A549 (cell line): Measurements from ENCODE around the gene DEAF1. TPM values are rescaled to one million over a fixed set of nuclear protein-coding genes. Genes with fewer than 3 reads are reported as not detected.
A peak's percentile ranks its signal among the peaks of the same experiment; 100 is the strongest.
"Not testable (repeated sequence)": the region's sequence is repeated elsewhere in the genome, so short reads cannot be mapped to it uniquely, and the experiment has no call there.

ENCODE experiments used
- ATAC-seq, 2 experiments: fragments of 200-7000 bp in 1 of 2; fragments of >200 bp in 1 of 2; cut with Nextera tagmentation in 1 of 2; cut with Tn5 transposase in 1 of 2; 3 replicates each; pipeline versions ENCODE4 v1.8.0 to v1.9.1; 2018 to 2020; ENCODE audit warnings: mild to moderate bottlenecking in 1 of 2, moderate library complexity in 1 of 2
- CTCF ChIA-PET: fragments of 300-600 bp; sonication (Branson Sonifier 250); formaldehyde crosslinking; extraction: SDS; loops from one replicate; lab custom pipeline; 2021; ENCODE audit warnings: antibody characterized with exemption, inconsistent platforms; lab: Yijun Ruan, JAX
- POLR2A ChIA-PET: fragments of 350-600 bp; formaldehyde crosslinking; extraction: SDS; loops from one replicate; lab custom pipeline; 2021; ENCODE audit warnings: antibody characterized with exemption, inconsistent platforms; lab: Yijun Ruan, JAX
- DNase-seq, 2 experiments: peaks; one replicate each; pipeline versions ENCODE4 v3.0.0 to v3.0.0-alpha.2; 2011 to 2016; ENCODE audit warnings: low read depth in 1 of 2, low spot score in 1 of 2
- FAIRE-seq: peaks from 2 replicates; lab custom pipeline; 2011; peaks lifted over from hg19 to GRCh38; lab: Jason Lieb, UNC
- H3K27ac ChIP-seq, 2 experiments: fragments of >200 bp; sonication (Bioruptor Twin); formaldehyde crosslinking; 3 replicates each; pipeline ENCODE4 v1.5.1; 2016 to 2017
- H3K4me1 ChIP-seq: fragments of >200 bp; sonication (Bioruptor Twin); formaldehyde crosslinking; 3 replicates; pipeline ENCODE4 v1.6.1; 2016
- H3K4me2 ChIP-seq: fragments of >200 bp; sonication (Bioruptor Twin); formaldehyde crosslinking; 3 replicates; pipeline ENCODE4 v1.6.1; 2016
- H3K4me3 ChIP-seq: fragments of >200 bp; sonication (Bioruptor Twin); formaldehyde crosslinking; 3 replicates; pipeline ENCODE4 v1.5.1; 2016
- H3K9me3 ChIP-seq: fragments of >200 bp; sonication (Bioruptor Twin); formaldehyde crosslinking; 3 replicates; pipeline ENCODE4 v1.6.1; 2016
- CBX2 ChIP-seq: fragments of 200-600 bp; sonication (generic); IDR thresholded peaks from 2 replicates; pipeline ENCODE4 v1.6.1; 2016; ENCODE audit warnings: low read depth, mild to moderate bottlenecking, borderline replicate concordance
- CHD4 ChIP-seq: fragments of 200-600 bp; sonication (generic); IDR thresholded peaks from 2 replicates; pipeline ENCODE4 v1.6.1; 2016; ENCODE audit warnings: antibody characterized with exemption, mild to moderate bottlenecking, borderline replicate concordance
- FOSL2 ChIP-seq, 2 experiments: fragments of 450-650 bp in 1 of 2; fragments of >200 bp in 1 of 2; sonication (Bioruptor Twin) in 1 of 2; formaldehyde crosslinking; IDR thresholded peaks; 2 replicates each; pipeline versions ENCODE4 v1.5.0 to v1.6.1; 2016 to 2020; ENCODE audit warnings: mild to moderate bottlenecking in 1 of 2, moderate library complexity in 1 of 2
- HEYL ChIP-seq: fragments of 250-450 bp; sonication (Bioruptor Pico); IDR thresholded peaks from 2 replicates; pipeline ENCODE4 v1.8.0; 2021; ENCODE audit warnings: mild to moderate bottlenecking, moderate library complexity
- HOXB13 ChIP-seq: fragments of 250-450 bp; sonication (Bioruptor Pico); IDR thresholded peaks from 2 replicates; pipeline ENCODE4 v1.5.0; 2020; ENCODE audit warnings: low read depth, mild to moderate bottlenecking, moderate library complexity
- JUNB ChIP-seq: fragments of >200 bp; sonication (Bioruptor Twin); formaldehyde crosslinking; IDR thresholded peaks from 2 replicates; pipeline ENCODE4 v1.6.1; 2016
- MAFK ChIP-seq: fragments of 450-650 bp; IDR thresholded peaks from 2 replicates; pipeline ENCODE4 v1.6.1; 2014; ENCODE audit not compliant: partially characterized antibody
- NR3C1 ChIP-seq: fragments of >200 bp; sonication (Bioruptor Twin); formaldehyde crosslinking; IDR thresholded peaks from 3 replicates; pipeline ENCODE4 v1.6.1; 2017
- POLR2A ChIP-seq: IDR thresholded peaks from 2 replicates; pipeline ENCODE4 v1.6.1; 2012; ENCODE audit warnings: mild to moderate bottlenecking, low read length
- RAD21 ChIP-seq, 2 experiments: fragments of >200 bp in 1 of 2; sonication (Bioruptor Twin) in 1 of 2; formaldehyde crosslinking in 1 of 2; IDR thresholded peaks in 1 of 2; conservative IDR thresholded peaks in 1 of 2; 2 replicates in 1 of 2; 3 replicates in 1 of 2; pipeline ENCODE4 v1.6.1; 2012 to 2018; ENCODE audit warnings: inconsistent platforms in 1 of 2
- RARB ChIP-seq: fragments of 250-450 bp; sonication (Bioruptor Pico); IDR thresholded peaks from 2 replicates; pipeline ENCODE4 v1.8.0; 2021; ENCODE audit warnings: mild to moderate bottlenecking, moderate library complexity
- RFX5 ChIP-seq: fragments of 450-650 bp; IDR thresholded peaks from 2 replicates; pipeline ENCODE4 v1.7.1; 2014; ENCODE audit warnings: antibody characterized with exemption, mild to moderate bottlenecking, moderate library complexity
- SMC3 ChIP-seq: fragments of >200 bp; sonication (Bioruptor Twin); formaldehyde crosslinking; IDR thresholded peaks from 3 replicates; pipeline ENCODE4 v1.6.1; 2018; ENCODE audit warnings: inconsistent platforms
- TFCP2L1 ChIP-seq: fragments of 250-450 bp; sonication (Bioruptor Pico); IDR thresholded peaks from 2 replicates; pipeline ENCODE4 v1.5.0; 2021; ENCODE audit warnings: mild to moderate bottlenecking
- TP53 ChIP-seq: fragments of 250-450 bp; sonication (Bioruptor Pico); IDR thresholded peaks from 2 replicates; pipeline ENCODE4 v1.5.0; 2021; ENCODE audit warnings: mild to moderate bottlenecking, moderate library complexity
- ZC3H11A ChIP-seq: fragments of 450-650 bp; IDR thresholded peaks from 2 replicates; pipeline ENCODE4 v1.6.1; 2014; ENCODE audit warnings: antibody characterized with exemption, mild to moderate bottlenecking
- ZFP36 ChIP-seq: fragments of 450-650 bp; IDR thresholded peaks from 2 replicates; pipeline ENCODE4 v1.6.1; 2014; ENCODE audit warnings: borderline replicate concordance; ENCODE audit not compliant: partially characterized antibody
- ZSCAN20 ChIP-seq: fragments of 250-450 bp; sonication (Bioruptor Pico); IDR thresholded peaks from 2 replicates; pipeline ENCODE4 v1.8.0; 2022; ENCODE audit warnings: mild to moderate bottlenecking, moderate library complexity
- WGBS: methylation state at CpG from one replicate; pipeline ENCODE4 v1.1.6; 2017; ENCODE audit errors: missing lambda C conversion rate; 5-methylcytosine and 5-hydroxymethylcytosine counted together
- polyA plus RNA-seq, 4 experiments: library from polyadenylated mRNA; depleted of rRNA in 3 of 4; stranded (reverse); fragments of >200 nt; fragmentation: RNase III in 1 of 4; extraction: RNeasy Plus Mini Kit Qiagen cat#74134 plus additional on column Dnase treatment in 1 of 4; gene quantifications; 2 replicates in 3 of 4; 3 replicates in 1 of 4; pipeline ENCODE4 v1.2.3, GENCODE V29; 2011 to 2017
- TF ChIP-seq, protein P1 (sequence below): fragments of 450-650 bp; IDR thresholded peaks from 2 replicates; pipeline ENCODE4 v1.6.1; 2014; ENCODE audit warnings: antibody characterized with exemption
- TF ChIP-seq, protein P2 (sequence below): fragments of >200 bp; sonication (Bioruptor Twin); formaldehyde crosslinking; IDR thresholded peaks from 3 replicates; pipeline ENCODE4 v1.5.1; 2016
- TF ChIP-seq, protein P3 (sequence below): fragments of 250-450 bp; sonication (Bioruptor Pico); IDR thresholded peaks from 2 replicates; pipeline ENCODE4 v1.5.0; 2020; ENCODE audit warnings: low read depth, mild to moderate bottlenecking, moderate library complexity

Gene DEAF1
- polyA plus RNA-seq, 2 of the 4 experiments (the other 2 are of a cell fraction), result 16.0 to 24.0 TPM

DNA sequence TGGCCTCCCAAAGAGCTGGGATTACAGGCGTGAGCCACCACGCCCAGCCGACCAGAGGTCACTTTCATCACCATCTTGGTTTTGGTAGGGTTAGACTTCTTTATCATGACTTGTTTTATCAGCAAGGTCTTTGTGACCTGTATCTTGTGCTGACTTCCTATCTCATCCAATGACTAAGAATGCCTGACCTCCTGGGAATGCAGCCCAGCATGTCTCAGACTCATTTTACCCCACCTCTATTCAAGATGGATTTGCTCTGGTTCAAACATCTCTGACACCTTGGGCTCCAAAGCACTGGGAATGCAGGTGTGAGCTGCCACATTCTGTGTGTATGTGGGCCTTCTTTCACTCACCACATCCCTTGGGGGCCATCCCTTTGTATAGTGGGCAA, 47.1 kb upstream of the DEAF1 start (continued):
- TF ChIP-seq MAFK (no peak), ZFP36 (no peak), HEYL (CRISPR knock-in tag) (no peak), HOXB13 (CRISPR knock-in tag) (no peak), FOSL2 (IDR thresholded peaks at IDR 0.05) (no peak), FOSL2 (CRISPR knock-in tag; IDR thresholded peaks at IDR 0.05) (no peak), RAD21 (conservative IDR thresholded peaks at IDR 0.05 in 1 of 2, IDR thresholded peaks at IDR 0.05 in 1 of 2) (no peak), CBX2 (no peak), RARB (CRISPR knock-in tag) (no peak), CHD4 (no peak)
- TF ChIP-seq, all 56 proteins: peak for 0

DNA sequence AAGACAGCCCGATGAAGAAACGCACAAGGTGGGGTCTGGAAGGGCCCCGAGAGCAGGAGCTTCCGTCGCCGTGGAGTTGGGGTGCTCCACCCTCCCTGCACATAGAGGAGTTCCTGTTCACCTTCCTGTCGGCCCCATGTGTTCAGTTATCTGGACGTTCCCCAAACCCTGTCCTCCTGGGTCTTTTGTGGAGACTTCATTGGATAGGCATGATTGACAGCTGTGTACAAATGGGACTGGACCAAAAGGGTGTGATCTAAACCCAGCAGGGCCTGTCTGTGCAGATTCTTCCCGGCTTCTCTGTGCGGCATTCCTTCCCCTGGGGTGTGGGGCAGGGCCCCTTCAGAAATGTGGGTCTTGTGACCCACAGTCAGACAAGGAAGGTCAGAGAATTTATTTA, 42.9 kb upstream of the DEAF1 start:
- H3K4me2 ChIP-seq, H3K9me3 ChIP-seq, H3K27ac ChIP-seq, H3K4me3 ChIP-seq, FAIRE-seq, DNase-seq, H3K4me1 ChIP-seq, POLR2A ChIA-PET: not testable (repeated sequence)
- CTCF ChIA-PET, result interaction anchor here (1.0 to 2.2 kb wide), 4 partner anchors 9 to 14 kb away, joined by 6 to 8 read pairs (median 7); partner anchors contain the start of gene TALDO1
- ATAC-seq, result peak in 1 of 2 experiments; percentile 41; a peak in 3 of 6 replicates
- 86% methylated on average over 10 of the region's 10 CpGs for WGBS

DNA sequence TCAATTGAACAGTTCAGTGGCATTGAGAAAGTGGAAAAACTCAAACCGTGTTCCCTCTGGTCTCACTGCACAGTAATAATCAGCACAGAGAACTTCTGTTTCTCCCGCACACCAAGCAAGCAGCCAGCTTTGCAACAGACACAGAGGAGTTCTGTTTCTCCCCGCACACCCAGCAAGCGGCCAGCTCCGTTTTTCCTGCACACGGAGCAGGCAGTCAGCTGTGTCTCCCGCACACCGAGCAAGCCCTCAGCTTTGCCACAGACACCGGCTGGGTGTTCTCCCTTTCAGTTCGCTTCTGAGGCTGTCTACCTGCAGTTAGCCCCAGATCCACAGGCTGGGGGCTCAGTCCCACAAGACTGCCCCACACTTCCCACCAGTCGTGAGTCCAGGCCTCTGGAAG, 42.3 kb upstream of the DEAF1 start:
- DNase-seq (no peak), ATAC-seq (peak; percentile 19; a peak in 3 of 6 replicates), FAIRE-seq (no peak)
- Histone ChIP-seq H3K4me1 (no peaks in the 10 kb centered on the region), H3K4me2 (no peak overlapping the region), H3K9me3 (no peaks in the 10 kb centered on the region), H3K27ac (no peak overlapping the region), H3K4me3 (no peak overlapping the region)
- TF ChIP-seq MAFK (no peak), RFX5 (no peak), SMC3 (no peak), TFCP2L1 (no peak), ZSCAN20 (no peak), JUNB (no peak), ZC3H11A (no peak), POLR2A (no peak), TP53 (CRISPR knock-in tag) (no peak), RAD21 (conservative IDR thresholded peaks at IDR 0.05 in 1 of 2, IDR thresholded peaks at IDR 0.05 in 1 of 2) (no peak), NR3C1 (no peak)
- TF ChIP-seq, protein P1, sequence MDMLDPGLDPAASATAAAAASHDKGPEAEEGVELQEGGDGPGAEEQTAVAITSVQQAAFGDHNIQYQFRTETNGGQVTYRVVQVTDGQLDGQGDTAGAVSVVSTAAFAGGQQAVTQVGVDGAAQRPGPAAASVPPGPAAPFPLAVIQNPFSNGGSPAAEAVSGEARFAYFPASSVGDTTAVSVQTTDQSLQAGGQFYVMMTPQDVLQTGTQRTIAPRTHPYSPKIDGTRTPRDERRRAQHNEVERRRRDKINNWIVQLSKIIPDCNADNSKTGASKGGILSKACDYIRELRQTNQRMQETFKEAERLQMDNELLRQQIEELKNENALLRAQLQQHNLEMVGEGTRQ, result no peak
- TF ChIP-seq, protein P2, sequence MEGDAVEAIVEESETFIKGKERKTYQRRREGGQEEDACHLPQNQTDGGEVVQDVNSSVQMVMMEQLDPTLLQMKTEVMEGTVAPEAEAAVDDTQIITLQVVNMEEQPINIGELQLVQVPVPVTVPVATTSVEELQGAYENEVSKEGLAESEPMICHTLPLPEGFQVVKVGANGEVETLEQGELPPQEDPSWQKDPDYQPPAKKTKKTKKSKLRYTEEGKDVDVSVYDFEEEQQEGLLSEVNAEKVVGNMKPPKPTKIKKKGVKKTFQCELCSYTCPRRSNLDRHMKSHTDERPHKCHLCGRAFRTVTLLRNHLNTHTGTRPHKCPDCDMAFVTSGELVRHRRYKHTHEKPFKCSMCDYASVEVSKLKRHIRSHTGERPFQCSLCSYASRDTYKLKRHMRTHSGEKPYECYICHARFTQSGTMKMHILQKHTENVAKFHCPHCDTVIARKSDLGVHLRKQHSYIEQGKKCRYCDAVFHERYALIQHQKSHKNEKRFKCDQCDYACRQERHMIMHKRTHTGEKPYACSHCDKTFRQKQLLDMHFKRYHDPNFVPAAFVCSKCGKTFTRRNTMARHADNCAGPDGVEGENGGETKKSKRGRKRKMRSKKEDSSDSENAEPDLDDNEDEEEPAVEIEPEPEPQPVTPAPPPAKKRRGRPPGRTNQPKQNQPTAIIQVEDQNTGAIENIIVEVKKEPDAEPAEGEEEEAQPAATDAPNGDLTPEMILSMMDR, result no peak
- TF ChIP-seq, protein P3, sequence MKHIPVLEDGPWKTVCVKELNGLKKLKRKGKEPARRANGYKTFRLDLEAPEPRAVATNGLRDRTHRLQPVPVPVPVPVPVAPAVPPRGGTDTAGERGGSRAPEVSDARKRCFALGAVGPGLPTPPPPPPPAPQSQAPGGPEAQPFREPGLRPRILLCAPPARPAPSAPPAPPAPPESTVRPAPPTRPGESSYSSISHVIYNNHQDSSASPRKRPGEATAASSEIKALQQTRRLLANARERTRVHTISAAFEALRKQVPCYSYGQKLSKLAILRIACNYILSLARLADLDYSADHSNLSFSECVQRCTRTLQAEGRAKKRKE (CRISPR knock-in tag), result no peak
- POLR2A ChIA-PET, result no interaction called here
- CTCF ChIA-PET, result interaction anchor here (1.3 to 2.2 kb wide), 2 partner anchors 9 to 10 kb away, joined by 7 to 8 read pairs; partner anchors contain the start of gene TALDO1
- WGBS, result 83% methylated on average over 11 of the region's 11 CpGs

DNA sequence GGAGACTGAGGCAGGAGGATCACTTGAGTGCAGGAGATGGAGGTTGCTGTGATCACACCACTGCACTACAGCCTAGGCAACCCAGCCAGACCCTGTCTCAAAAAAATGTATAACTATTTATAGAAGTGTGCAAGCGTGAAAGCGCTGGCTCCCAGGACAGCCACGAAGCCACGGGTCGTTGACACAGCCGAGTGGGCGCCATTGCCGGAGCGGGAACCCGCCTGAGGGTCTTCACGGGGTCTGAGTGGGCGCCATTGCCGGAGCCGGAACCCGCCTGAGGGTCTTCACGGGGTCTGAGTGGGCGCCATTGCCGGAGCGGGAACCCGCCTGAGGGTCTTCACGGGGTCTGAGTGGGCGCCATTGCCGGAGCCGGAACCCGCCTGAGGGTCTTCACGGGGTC, 39.5 kb upstream of the DEAF1 start:
- H3K9me3 ChIP-seq, H3K4me1 ChIP-seq, ATAC-seq, POLR2A ChIA-PET, H3K27ac ChIP-seq, FAIRE-seq, H3K4me2 ChIP-seq, H3K4me3 ChIP-seq, DNase-seq: not testable (repeated sequence)
- CTCF ChIA-PET, result interaction anchor here (3.0 to 20.1 kb wide), 3 partner anchors 11 to 33 kb away, joined by 16 to 599 read pairs (median 119); partner anchors contain the start of genes DEAF1, EPS8L2, TALDO1 and TMEM80
- WGBS, result 80% methylated on average over 19 of the region's 26 CpGs
